T-helper 1 cell (primary cell): Measurements from ENCODE around the gene ATP1B1.

Source experiments
- DNase-seq, 5 donors: peaks; one replicate each; pipeline ENCODE4 v3.0.0-alpha.2; 2012 to 2020
- total RNA-seq, 4 donors: gene quantifications; one replicate each; lab custom pipeline; 2026; lab: John Stamatoyannopoulos, UW

The ATP1B1 gene
- total RNA-seq = 11.5 to 22.2 (median 16.5) reads per million in 4 donors

DNA sequence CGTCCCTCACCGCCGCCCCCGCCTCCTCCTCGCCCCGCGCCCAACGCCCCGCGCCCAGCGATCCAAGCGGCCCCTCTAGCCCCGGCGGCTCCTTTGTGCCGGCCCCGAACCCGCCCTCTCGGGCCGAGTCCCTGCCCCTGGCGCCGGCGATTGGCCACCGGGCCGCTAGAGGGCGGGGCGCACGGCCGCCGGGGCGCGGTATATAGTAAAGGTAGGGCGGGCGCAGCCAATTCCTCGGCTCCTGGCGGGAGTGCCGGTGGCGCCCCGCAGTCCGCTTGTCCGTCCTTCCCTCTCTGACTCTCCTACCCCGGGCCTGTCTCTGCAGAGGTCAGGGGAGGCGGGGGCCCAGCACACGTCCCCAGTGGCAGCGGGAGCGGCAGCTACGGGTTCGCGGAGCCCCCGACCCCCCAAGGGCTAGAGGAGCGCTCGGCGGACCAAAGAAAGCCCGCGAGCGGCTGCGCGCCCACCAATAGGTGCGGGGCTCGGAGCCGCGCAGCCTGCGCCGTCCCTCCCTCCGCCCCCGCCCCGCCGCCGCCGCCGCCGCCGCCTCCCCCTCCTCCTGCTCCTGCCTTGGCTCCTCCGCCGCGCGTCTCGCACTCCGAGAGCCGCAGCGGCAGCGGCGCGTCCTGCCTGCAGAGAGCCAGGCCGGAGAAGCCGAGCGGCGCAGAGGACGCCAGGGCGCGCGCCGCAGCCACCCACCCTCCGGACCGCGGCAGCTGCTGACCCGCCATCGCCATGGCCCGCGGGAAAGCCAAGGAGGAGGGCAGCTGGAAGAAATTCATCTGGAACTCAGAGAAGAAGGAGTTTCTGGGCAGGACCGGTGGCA, at the start of gene ATP1B1:
Gene ATP1B1, plus strand, starts transcription at position 596 of the 826 bp plus-strand sequence. Its CDS starts 140 bp downstream, at position 736.
- DNase-seq = peak; percentile 68 to 79 (median 70)

DNA sequence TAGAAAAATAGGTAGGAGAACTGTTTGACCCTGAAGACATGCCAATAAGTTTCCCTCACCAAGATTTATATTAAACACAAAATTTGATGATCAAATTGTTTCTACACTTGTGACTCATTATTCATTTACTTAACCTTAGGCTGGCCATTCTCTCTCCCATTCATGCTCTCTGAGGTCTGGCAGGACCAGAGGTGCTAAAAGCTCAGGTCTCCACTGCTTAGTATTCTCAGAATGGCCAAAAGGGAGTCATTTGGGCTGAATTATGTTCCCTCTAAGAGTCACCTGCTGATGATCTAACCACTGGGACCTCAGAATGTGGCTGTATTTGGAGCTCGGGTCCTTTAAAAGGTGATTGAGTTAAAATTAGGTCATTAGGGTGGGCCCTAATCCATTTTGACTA, 47.1 kb upstream of the ATP1B1 start:
- no peak for DNase-seq

DNA sequence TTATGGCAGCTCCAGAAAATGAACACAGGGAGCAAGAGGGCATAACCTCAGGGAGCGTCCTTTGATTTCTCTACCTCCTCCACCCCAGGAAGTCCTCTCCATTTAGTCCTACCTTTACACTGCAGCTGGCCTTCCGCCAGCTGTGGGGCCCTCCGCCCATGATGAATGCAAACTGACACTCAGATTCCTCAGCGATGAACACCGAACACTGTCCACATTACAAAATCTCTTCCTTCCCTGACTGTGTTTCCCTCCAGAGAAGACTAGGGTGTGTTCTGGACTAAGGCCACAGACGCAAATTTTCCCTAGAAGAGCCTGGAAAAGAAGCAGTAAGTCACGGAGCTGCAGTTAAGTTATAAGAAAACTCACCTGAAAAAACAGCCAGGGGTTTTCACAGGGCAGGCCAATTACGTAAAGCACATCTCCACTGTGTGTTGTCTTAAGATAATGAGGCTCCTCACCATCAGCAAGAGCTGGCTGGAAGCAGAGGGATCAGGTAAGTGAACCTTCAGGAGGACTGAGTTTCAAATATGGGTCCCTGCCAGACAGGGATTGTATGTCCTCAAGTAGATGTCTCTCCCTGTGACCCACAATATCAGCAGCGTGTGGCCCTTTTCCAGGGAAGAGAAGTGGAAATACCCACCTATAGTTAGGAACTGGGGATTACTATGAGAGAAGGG, 46.3 kb upstream of the ATP1B1 start:
- DNase-seq = no peak

GRCh38 chr1:169060919-169061639, 45.4 kb upstream of the ATP1B1 start:
- DNase-seq = no peak

- DNase-seq = no peak
Observed at GRCh38 chr1:169062152-169062551, 44.3 kb upstream of the ATP1B1 start.

DNA sequence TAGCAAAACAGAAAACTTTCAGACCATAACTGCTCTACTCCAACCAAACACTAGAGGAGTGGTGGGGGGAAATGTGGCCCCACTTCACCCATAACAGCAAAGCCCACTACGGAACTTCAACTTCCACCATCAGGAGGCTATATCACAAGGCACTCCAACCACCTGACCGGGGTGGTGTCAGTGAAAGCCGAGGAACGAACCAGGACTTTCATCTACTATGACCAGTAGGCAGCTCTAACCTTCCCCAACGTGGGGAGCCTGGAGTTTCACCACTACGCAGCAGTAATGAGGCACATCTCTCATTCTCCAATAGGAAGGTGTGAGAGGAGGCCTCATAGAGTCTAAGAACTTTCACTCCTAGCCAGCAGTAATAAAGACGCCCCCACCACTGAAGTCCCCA, 42.4 kb upstream of the ATP1B1 start:
- DNase-seq = no peak

DNA sequence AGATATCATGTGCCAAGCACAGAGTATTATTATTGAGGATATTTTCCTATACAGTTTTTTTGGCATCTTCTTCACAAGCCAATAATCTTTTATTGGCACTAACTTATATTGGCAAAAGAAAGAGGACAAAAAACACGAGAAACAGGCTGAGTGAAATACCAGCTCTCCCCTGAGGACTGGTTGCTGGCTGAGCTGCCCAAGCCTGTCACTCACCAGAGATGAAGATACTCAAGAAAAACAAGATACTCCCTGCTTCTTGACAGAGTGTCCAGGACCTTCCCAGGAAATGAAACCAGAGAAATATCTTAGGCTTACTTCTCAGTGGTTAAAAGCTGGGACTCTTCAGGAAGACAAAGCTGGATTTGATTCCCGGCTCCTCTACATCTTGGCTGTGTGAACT, 35.9 kb upstream of the ATP1B1 start:
- no peak for DNase-seq

- no peak for DNase-seq
Observed at GRCh38 chr1:169070958-169071357, 35.5 kb upstream of the ATP1B1 start.

DNA sequence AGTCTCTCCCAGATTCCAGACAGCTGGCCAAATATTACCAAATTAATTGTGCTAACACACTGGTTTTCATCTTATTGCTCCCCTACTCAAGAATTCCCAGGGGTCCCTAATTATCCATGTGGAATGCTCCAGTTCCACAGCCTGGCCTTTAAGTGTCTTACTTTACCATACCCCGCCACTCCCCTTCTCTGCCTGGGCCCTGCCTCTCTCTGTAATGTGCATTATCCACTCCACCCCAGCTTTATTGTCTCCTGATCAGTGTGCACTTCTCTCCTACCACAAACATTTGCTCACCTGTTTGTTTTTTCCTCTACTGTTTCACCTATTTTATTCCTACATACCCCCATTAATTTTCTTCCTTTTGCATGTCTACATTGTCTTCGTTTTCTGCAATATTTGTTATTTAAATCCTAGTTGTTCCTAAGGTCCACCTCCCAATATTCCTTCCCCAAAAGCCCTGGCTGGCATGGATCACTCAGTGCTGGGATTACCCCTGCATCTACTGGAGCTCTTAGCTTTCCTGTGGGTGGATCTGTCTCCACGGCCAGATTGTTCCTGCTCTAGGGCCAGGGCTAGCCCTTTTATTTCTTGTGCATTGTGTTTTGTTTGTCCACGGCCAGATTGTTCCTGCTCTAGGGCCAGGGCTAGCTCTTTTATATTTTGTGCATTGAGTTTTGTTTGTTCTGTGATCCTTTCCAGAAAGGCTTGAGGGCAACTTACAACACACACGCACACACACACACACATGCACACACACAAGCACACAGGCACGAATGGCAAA, 33.4 kb upstream of the ATP1B1 start:
- DNase-seq = no peak

DNA sequence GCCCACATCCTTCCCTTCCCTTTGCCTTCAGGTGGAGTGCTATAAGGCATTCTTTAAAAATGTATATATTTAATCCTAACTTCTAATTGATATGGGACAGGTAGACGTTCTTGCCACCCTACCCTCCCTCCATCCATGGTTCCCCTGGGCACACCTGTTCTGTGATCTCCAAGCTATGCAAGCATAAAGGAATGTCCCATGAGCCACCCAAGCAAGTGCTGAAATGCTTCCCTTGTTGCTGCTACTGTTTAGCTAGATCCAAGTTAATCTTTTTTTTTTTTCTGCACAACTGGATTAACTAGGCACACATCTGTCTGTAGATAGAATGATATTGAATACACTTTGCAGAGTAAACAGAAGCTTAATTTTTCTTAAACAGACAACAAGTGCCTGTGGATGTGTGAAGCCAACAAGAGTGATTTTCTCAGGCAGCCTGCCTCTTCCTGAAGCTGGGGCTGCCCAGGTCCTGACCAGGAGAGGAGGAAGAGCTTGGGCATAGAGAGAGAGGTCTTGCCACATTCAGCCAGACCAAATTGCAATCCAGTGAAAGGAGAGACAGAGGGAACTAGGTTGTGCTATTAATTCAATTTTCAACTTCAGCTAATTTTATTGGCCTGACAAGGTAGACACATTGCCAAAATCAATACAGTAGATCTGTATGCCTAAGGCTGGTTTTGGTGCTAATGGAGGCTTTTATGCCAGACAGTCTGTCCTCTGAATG, 28.2 kb upstream of the ATP1B1 start:
- DNase-seq = no peak

- no peak for DNase-seq
Observed at GRCh38 chr1:169081503-169082123, 24.9 kb upstream of the ATP1B1 start.

- DNase-seq = no peak
Observed at GRCh38 chr1:169085911-169086310, 20.6 kb upstream of the ATP1B1 start.

DNA sequence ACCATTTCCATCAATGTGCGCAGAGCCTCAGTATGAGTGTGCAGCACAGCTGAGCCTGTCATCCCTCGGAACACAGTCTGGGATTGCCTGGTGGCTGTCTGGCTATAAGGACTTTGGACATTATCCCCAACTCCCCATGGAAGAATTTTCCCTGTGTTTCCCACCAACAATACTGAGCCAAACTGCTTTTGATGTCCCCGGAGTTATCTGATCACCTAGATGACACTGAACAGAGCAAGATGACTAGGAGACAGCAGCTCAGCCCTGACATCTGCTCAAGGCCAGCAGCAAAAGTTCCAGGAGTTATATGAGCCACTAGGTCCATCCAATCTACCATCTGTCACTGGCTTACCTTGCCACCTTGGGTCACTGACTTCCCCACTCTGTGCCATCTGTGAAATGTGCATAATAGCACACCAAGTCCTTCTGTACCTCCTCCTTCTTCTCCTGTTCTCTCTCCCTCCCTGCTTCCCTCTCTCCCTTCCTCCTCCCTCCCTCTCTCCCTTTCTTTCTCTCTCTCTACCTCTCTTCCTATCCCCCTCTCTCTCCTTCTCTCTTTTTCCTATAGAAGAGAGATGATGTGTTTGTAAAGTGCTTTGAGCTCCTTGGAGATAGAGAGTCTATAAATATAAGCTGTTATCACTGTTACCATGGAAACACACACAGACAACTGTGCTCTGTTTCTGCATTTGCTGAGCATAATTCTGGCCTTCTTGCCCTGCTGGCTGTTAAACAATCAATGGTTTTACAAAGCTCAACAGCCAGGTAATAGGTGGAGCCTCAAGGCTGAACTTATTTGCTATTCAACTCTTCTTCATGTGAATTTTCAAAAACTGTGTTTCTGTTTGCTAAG, 19.7 kb upstream of the ATP1B1 start:
- no peak for DNase-seq

DNA sequence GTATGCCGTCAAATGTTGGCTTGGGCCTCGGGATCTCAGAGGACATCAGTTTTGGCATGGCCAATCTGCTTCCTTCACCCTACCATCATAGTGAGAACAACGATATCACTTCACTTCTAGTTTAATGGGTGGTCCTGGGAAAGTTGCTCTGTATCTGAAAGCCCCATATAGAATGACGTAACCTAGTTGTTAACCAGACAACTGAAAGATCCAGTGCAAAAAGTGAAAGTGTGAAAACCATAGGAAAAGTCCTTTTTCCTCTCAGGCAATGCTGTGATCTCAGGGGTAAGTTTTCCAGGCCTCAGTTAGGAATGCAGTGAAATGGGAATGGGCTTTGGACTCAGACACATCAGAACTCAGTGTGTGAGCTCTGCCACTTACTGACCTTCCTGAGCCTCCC, 18.6 kb upstream of the ATP1B1 start:
- no peak for DNase-seq

DNA sequence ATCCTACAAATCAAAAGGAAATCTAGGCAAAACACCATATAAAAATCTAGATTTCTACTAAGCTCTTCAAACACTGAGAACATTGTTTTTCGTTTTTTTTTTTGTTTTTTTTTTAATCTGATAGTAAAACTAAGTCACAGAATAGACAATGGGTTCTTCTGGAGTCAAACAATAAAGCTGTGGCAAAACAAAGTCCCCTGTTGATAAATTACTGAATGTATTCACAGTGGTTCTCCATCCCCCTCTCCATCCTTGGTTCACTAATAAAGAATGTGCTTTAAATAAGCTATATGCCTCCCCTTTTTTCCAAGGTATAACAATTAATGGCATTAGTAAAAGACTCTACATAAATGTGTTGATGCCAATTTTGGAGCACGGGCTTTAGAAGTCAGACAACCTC, 16.7 kb upstream of the ATP1B1 start:
- no peak for DNase-seq

DNA sequence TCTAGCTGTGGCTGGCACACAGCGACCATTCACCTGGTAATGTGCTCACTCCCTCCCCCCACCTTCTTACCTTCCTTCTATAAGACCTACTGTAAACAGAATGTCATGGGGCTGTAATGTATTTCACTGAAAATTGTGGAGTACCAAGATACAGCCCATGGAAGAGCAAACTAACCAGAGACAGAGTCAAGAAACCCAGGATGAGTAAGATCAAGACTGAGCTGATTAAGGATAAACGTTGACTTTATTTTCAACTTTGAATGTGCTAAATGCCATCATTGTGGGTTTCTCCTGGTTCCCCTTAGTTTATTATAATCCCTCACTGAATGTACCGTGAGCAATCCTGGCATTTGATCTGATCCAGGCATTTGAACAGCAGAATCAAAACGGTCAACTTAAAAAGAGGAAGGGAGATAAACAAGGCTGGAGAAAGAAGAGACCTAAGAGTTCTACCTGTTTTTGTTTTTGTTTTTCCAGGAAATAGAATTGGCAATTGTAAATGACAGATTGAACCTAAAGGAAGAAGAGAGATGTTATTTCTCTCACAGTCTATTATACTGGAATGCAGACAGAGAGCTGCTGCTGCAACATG, 16.1 kb upstream of the ATP1B1 start:
- DNase-seq = no peak

GRCh38 chr1:169090900-169091311, 15.6 kb upstream of the ATP1B1 start:
- no peak for DNase-seq

GRCh38 chr1:169091480-169091941, 15.0 kb upstream of the ATP1B1 start:
- no peak for DNase-seq

DNA sequence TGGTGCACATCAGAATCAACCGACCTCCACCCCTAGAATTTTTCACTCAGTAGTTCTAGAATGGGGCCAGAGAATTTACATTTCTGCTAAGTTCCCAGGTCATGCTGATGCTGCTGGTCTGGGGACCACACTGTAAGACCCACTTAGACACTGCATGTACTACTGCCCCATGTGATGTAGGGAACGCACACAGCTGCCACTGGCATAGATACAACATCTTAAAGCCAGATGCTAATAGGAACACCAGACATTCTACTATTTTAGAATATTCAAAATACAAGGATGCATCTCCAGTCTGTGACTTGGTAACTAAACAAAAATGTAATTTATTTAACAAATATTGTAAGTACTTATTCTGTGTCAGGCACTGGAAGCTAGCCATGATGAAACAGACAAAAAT, 14.1 kb upstream of the ATP1B1 start:
- DNase-seq = no peak
